Heart right ventricle (tissue), 16 donors: Measurements from ENCODE around the gene PIERCE2. TPM values are rescaled to one million over a fixed set of nuclear protein-coding genes. Genes with fewer than 3 reads are reported as not detected.
"Not testable (repeated sequence)": the region's sequence is repeated elsewhere in the genome, so short reads cannot be mapped to it uniquely, and the experiment has no call there.

Experiments used
- ATAC-seq, 8 donors: fragments of 200-7000 bp; cut with Tn5 transposase; one replicate each; pipeline ENCODE4 v1.9.1; 2020; ENCODE audit warnings: mild to moderate bottlenecking in 8 of 8, moderate library complexity in 8 of 8, moderate number of reproducible peaks in 1 of 8
- DNase-seq, 2 donors: peaks; one replicate each; pipeline ENCODE4 v3.0.0-alpha.2; 2020
- H3K27ac ChIP-seq, 10 donors: fragments of 200-600 bp; sonication (generic) in 2 of 10; one replicate each; pipeline versions ENCODE4 v1.5.0 to v1.8.0; 2020 to 2022; ENCODE audit warnings: mild to moderate bottlenecking in 3 of 10
- H3K27me3 ChIP-seq, 7 donors: fragments of 200-600 bp; one replicate each; pipeline ENCODE4 v1.8.0; 2021 to 2022; ENCODE audit warnings: mild to moderate bottlenecking in 2 of 7
- H3K36me3 ChIP-seq, 9 donors: fragments of 200-600 bp; sonication (generic) in 1 of 9; one replicate each; pipeline versions ENCODE4 v1.5.0 to v1.8.0; 2020 to 2022; ENCODE audit warnings: mild to moderate bottlenecking in 2 of 9
- H3K4me1 ChIP-seq, 9 donors: fragments of 200-600 bp; sonication (generic) in 1 of 9; one replicate each; pipeline versions ENCODE4 v1.5.0 to v1.8.0; 2020 to 2022; ENCODE audit warnings: mild to moderate bottlenecking in 4 of 9
- H3K4me3 ChIP-seq, 10 donors: fragments of 200-600 bp; sonication (generic) in 2 of 10; one replicate each; pipeline versions ENCODE4 v1.5.0 to v1.8.0; 2020 to 2022; ENCODE audit warnings: mild to moderate bottlenecking in 7 of 10, moderate library complexity in 2 of 10
- H3K9me3 ChIP-seq, 11 donors: fragments of 200-600 bp in 10 of 11; sonication (generic) in 2 of 11; one replicate each; pipeline versions ENCODE4 v1.5.0 to v1.8.0; 2013 to 2022; ENCODE audit warnings: mild to moderate bottlenecking in 2 of 11, control low read depth in 1 of 11, moderate library complexity in 1 of 11
- WGBS, 2 donors: extraction: QIAGEN DNeasy Blood & Tissue Kit; methylation state at CpG; one replicate each; pipeline ENCODE4 v1.1.7; 2013; ENCODE audit warnings: inconsistent platforms in 1 of 2; 5-methylcytosine and 5-hydroxymethylcytosine counted together
- intact Hi-C, 10 donors: fragments of 100-400 bp; cut with DNase I; formaldehyde crosslinking; loops; one replicate each; pipeline versions ENCODE4 v1.11.1 to v1.14.2; 2022
- polyA plus RNA-seq, 2 donors: library from polyadenylated mRNA; stranded (reverse); fragments of 200-250 nt; gene quantifications; one replicate each; pipeline ENCODE4 v1.2.3, GENCODE V29; 2013
- total RNA-seq, 10 donors: library from RNA; stranded (reverse); fragmentation: NEBNext Ultra II Directional in 3 of 10; extraction: Animal tissue kit (Norgen Biotek cat#: 25700) in 3 of 10; gene quantifications; one replicate each; pipeline versions ENCODE4 v1.2.1 to v1.2.4, GENCODE V29; 2021 to 2023
- TF ChIP-seq, protein P1 (sequence below), 9 donors: fragments of 200-600 bp; sonication (generic) in 2 of 9; IDR thresholded peaks; one replicate each; pipeline versions ENCODE4 v1.5.0 to v1.8.0; 2021 to 2022; ENCODE audit warnings: antibody characterized with exemption in 9 of 9, mild to moderate bottlenecking in 5 of 9, moderate library complexity in 1 of 9
- donor health status: Arrhythmogenic right ventricular cardiomyopathy.
- donor health status: ischemic (EF 13 %, LVEDD 7.1; RV severe dilation, severe dysfunction).
- donor health status: healthy with polysubstance abuse.
- donor health status: DM: no; HTN: yes; CAD: no.
- donor health status: DM: no; HTN: no; CAD: no.
- donor health status: ischemic (EF 25% LVEDD 6.9; RV normal size, moderate dysfunction).
- donor health status: ischemic (EF 25% LVEDD 5.7; RV mildly dilated, moderate dysfunction).
- donor health status: healthy.
- donor health status: DM: yes; HTN: yes; CAD: no.
- donor health status: Ischemic cardiomyopathy.
- donor health status: ischemic (EF 35%, LVEDD 5.7; RV mildly dilated, moderate dysfunction).
- donor health status: nonischemic (EF 11% LVEDD 7.7; RV severe dilation, severe dysfunction).
- donor health status: DM: yes; HTN: yes; CAD: no.
- donor health status: PGD.
- donor health status: ischemic (EF 29% LVEDD 5.4; RV normal size, mild dysfunction).
- donor health status: nonischemic (EF 23%, LVEDD 6.1; RV moderate dilation, normal function).

Gene PIERCE2
- total and polyA plus RNA-seq, 12 donors: 3.0 to 11.6 (median 5.6) TPM

DNA sequence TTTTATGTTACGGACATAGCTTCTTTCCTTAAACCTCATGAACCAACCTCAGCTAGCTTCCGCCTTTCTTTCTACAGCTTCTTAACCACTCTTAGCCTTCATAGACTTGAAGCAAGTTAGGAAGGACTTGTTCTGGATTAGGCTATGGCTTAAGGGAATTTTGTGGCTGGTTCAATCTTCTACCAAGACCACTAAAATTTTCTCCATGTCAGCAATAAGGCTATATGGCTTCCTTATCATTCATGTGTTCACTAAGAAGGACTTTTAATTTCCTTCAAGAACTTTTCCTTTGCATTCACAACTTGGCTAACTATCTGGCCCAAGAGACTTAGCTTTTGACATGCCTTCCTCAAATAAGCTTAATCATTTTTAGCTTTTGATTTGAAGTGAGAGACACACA lies 24.6 kb upstream of the PIERCE2 start:
- 97 to 98% methylated on average over 2 of the region's 2 CpGs for WGBS, 2 donors
- ATAC-seq (no peak), DNase-seq (no peak)
- no peak overlapping the region for H3K4me3 ChIP-seq
- H3K4me1 ChIP-seq: no peaks in the 10 kb centered on the region
- no peaks in the 10 kb centered on the region for H3K9me3 ChIP-seq
- TF ChIP-seq, protein P1, sequence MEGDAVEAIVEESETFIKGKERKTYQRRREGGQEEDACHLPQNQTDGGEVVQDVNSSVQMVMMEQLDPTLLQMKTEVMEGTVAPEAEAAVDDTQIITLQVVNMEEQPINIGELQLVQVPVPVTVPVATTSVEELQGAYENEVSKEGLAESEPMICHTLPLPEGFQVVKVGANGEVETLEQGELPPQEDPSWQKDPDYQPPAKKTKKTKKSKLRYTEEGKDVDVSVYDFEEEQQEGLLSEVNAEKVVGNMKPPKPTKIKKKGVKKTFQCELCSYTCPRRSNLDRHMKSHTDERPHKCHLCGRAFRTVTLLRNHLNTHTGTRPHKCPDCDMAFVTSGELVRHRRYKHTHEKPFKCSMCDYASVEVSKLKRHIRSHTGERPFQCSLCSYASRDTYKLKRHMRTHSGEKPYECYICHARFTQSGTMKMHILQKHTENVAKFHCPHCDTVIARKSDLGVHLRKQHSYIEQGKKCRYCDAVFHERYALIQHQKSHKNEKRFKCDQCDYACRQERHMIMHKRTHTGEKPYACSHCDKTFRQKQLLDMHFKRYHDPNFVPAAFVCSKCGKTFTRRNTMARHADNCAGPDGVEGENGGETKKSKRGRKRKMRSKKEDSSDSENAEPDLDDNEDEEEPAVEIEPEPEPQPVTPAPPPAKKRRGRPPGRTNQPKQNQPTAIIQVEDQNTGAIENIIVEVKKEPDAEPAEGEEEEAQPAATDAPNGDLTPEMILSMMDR (IDR thresholded peaks at IDR 0.05): no peak
- H3K27ac ChIP-seq: no peak overlapping the region
- peaks cover 0 to 96% (median 22%) of the 10 kb centered on the region in 9 donors for H3K36me3 ChIP-seq
- H3K27me3 ChIP-seq: no peaks in the 10 kb centered on the region
- intact Hi-C loops: no loop called here

DNA sequence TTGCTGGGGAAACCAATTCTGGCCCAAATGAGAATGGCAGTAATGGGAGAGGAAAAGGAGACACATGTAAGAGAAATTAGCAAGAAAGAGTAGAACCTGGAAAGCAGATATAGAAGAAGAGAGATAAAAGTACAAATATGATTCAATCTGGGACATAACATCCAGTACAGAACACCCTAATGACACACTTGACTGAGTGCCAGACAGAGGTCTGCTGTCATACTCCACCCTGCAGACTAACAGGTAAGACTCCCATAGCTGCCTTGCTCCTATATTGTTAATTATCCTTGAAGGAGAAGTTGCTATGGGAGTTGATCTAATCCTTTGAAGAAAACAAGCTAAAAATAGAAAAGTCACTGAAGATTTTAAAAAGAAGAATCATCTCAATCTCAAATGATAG lies 21.3 kb upstream of the PIERCE2 start:
- no peaks in the 10 kb centered on the region for H3K9me3 ChIP-seq
- H3K27me3 ChIP-seq: no peaks in the 10 kb centered on the region
- peaks cover 0 to 72% (median 20%) of the 10 kb centered on the region in 9 donors for H3K36me3 ChIP-seq
- H3K4me1 ChIP-seq: no peaks in the 10 kb centered on the region
- DNase-seq: no peak
- no peak overlapping the region for H3K4me3 ChIP-seq
- TF ChIP-seq, protein P1 (IDR thresholded peaks at IDR 0.05): no peak
- no peak for ATAC-seq
- no peak overlapping the region for H3K27ac ChIP-seq
- intact Hi-C loops: no loop called here

DNA sequence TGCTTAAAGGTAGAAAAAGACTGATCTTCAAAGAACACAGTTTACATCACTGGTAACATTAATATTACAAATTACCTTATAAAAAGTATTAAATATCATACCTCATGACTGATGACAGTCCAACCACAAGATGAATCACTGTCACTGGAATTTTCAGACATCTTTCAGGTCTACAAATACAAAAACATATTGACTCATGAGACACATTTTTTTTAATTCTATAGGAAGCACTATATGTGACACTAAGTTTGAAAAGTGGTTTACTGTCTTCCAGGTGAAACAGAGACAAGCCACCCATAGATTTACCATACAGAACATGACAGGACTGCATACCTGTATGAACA lies 19.1 kb upstream of the PIERCE2 start:
- Histone ChIP-seq H3K36me3 (peaks cover 0 to 50% (median 11%) of the 10 kb centered on the region in 9 donors), H3K9me3 (no peaks in the 10 kb centered on the region), H3K4me1 (peaks cover 0 to 5% (median 0%) of the 10 kb centered on the region in 9 donors), H3K27ac (no peak overlapping the region), H3K27me3 (no peaks in the 10 kb centered on the region), H3K4me3 (no peak overlapping the region)
- intact Hi-C loops: no loop called here
- no peak for ATAC-seq
- no peak for DNase-seq
- TF ChIP-seq, protein P1 (IDR thresholded peaks at IDR 0.05): no peak

DNA sequence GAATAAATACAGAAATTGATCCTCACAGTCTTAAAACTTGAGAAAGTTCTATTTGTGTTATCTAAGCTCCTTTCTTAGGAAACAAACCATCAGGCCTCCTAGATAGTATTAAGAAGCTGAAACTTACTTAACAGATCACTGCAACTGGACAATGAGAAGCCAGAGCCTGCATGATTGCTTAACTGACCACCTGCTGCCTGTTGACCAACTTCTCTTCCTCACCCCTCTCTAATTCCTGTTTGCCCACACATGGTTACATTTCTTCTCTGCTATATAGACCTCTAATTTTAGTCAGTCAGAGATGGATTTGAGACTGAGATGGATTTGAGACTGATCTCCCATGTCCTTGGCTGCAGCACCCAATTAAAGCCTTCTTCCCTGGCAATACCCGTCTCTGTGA lies 13.6 kb upstream of the PIERCE2 start:
- ATAC-seq: no peak
- intact Hi-C loops: no loop called here
- Histone ChIP-seq H3K27ac (peak overlapping the region in 1 of 10 donors; percentile 60), H3K36me3 (peaks cover 0 to 5% (median 0%) of the 10 kb centered on the region in 9 donors), H3K27me3 (no peaks in the 10 kb centered on the region), H3K4me3 (no peak overlapping the region), H3K4me1 (peaks cover 0 to 30% (median 0%) of the 10 kb centered on the region in 9 donors), H3K9me3 (no peaks in the 10 kb centered on the region)
- WGBS, 2 donors: 92 to 100% methylated on average over 1 of the region's 1 CpG
- DNase-seq: no peak
- TF ChIP-seq, protein P1 (IDR thresholded peaks at IDR 0.05): no peak

DNA sequence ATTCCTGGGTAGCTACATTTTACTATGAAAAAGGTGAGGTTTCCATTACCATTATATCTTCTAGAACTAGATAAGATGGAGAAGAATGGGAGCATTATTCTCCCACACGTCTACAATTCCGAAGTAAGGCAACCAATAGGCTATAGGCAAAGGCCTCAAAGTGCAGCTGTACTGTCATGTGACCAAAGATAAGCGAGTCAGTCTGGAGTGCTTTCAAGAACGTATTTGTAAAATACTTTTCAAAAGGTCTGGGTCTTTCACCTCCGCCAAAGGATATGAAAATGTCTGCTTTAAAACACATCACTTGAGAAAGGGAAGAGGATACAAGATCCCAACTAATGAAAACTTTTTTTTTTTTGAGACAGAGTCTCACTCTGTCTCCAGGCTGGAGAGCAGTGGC lies 10.1 kb upstream of the PIERCE2 start:
- 90 to 91% methylated on average over 5 of the region's 5 CpGs for WGBS, 2 donors

DNA sequence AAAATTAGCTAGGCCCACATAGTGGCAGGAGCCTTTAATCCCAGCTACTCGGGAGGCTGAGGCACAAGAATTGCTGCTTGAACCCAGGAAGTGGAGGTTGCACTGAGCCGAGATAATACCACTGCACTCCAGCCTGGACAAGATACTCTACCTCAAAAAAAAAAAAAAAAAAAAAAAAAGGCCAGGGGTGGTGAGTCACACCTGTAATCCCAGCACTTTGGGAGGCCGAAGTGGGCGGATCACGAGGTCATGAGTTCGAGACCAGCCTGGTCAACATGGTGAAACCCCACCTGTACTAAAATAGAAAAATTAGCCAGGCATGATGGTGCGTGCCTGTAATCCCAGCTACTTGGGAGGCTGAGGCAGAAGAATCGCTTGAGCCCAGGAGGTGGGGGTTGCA lies 8.2 kb upstream of the PIERCE2 start:
- 92 to 98% methylated on average over 8 of the region's 8 CpGs for WGBS, 2 donors
- ATAC-seq, H3K27me3 ChIP-seq, H3K27ac ChIP-seq, H3K9me3 ChIP-seq, DNase-seq, H3K4me3 ChIP-seq, H3K36me3 ChIP-seq: not testable (repeated sequence)
- H3K4me1 ChIP-seq: peaks cover 3 to 67% (median 21%) of the 10 kb centered on the region in 9 donors
- intact Hi-C loops: loop anchor here in 1 of 10 donors (10.0 kb wide), 1 partner anchor 85 kb away; the partner anchor contains the start of genes PIGB and PIGBOS1

More for the DNA sequence above, 10.1 kb upstream of the PIERCE2 start:
- intact Hi-C loops: no loop called here
- Histone ChIP-seq H3K27ac (no peak overlapping the region), H3K36me3 (peaks cover 0 to 5% (median 0%) of the 10 kb centered on the region in 9 donors), H3K4me1 (peaks cover 3 to 61% (median 11%) of the 10 kb centered on the region in 9 donors), H3K9me3 (no peaks in the 10 kb centered on the region), H3K4me3 (no peak overlapping the region), H3K27me3 (no peaks in the 10 kb centered on the region)
- no peak for ATAC-seq
- TF ChIP-seq, protein P1 (IDR thresholded peaks at IDR 0.05): no peak
- no peak for DNase-seq
